Embryonic facial prominence (tissue), 1 donor: ENCODE results near the gene PHGDH.
"Not testable (repeated sequence)": the region's sequence is repeated elsewhere in the genome, so short reads cannot be mapped to it uniquely, and the experiment has no call there.

Source experiments
- DNase-seq: peaks from one replicate; pipeline ENCODE4 v3.0.0-alpha.2; 2016; ENCODE audit errors: extremely low spot score

PHGDH gene

DNA sequence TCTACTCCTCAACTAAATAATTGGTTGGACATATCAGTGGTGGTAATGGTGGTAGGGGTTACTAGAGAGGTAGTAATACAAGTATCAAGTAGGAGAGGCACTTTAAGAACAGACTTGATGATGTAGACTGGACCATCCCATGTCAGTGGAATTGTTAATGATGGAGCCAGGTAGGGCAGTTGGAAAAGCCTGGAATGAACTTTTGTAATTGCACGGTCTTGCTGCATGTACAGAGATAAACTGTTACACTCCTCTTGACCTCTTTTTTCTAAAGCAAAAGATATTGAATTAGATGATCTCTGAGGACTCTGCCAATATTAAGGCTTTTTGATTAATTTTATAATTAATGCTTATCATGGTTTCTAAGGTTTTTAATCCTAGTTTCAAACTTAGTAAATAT is 51.2 kb downstream of the PHGDH start:
- DNase-seq, result no peak

DNA sequence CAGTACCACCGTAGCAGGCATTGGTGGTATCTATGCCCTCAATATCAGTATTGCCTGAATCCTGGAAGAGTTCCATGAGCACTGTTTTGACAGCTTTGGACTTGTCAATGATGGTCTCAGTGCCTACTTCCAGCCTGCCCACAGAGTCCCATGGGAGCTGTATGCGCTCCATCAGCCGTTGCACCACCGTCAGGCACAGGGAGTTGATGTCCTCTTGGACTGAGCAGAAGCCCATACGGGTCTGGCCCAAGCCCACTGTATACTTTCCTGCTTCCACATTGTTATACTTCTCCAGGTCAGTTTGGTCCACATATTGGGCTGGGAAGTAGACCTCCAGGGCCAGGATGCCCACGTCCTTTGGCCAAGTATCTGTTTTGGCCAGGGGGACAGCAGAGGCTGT is 52.5 kb downstream of the PHGDH start:
- no peak for DNase-seq

DNA sequence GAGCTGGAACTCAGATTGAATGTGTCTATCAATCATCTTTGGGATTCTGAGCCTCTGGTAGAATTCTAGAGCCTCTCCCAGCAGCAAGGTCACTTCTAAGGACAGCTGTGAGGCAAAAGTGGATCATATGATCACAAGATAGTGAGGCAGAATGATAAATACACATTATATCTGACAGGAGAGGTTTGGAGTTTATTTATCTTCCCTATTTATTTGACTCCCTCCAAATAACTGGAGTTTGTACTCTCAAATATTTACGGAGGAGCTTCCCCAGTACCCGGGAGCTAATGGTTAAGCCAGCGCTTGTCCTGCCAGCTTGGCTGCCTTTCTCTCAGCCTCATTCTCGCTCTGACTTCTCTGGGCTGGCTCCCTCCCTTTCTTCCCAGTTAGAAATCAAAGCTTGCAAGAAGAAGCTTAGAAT is 54.6 kb downstream of the PHGDH start:
- DNase-seq, result no peak

- no peak for DNase-seq
Measured at GRCh38 chr1:119767486-119767885, 55.8 kb downstream of the PHGDH start.

DNA sequence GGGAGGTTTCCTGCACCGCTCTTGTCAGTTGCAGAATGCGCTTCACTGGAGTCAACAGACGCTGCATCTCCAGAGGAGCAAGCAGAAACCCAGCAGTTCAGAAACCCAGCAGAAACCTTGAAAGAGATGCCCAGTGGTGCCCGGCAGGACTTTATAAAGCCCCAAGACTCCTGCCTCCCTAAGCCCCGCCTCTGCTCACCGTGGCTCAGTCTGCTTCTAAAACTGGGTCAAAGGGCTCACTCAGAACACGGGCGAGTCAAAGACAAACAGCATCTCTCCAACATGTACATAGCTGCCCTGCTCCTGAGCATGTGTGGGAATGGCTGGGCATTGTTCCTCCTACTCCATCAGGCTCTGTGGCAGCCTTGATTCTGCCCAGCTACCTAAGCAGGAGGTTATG is 57.0 kb downstream of the PHGDH start, which contains the start of gene HMGCS2:
Gene HMGCS2 (minus strand): TSS at position 128 of the 400 bp plus-strand sequence. CDS start 61 bp downstream, at position 67.
- DNase-seq, result no peak

- DNase-seq, result no peak
Measured at GRCh38 chr1:119771016-119771415, 59.3 kb downstream of the PHGDH start.

DNA sequence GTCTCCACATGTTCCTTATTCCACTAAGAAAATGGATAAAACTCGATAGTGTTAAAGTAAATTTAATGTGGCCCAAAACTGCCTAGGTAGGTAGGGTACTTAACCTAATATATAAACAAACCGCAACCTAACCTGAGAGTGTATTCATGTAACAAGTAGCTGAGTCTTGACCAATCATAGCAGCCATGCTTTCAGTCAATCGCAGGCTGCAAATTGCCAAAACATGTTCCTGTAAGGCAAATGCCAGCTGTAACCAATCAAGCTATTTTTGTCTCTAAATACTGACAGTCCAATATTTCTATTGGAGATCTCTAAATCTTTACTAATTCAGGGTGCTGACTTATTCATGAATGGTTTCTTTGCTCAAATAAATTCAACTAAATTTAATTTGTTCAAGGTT is 60.0 kb downstream of the PHGDH start:
- DNase-seq, result no peak

GRCh38 chr1:119772298-119772697 is 60.6 kb downstream of the PHGDH start:
- no peak for DNase-seq

GRCh38 chr1:119773711-119774241 is 62.0 kb downstream of the PHGDH start:
- no peak for DNase-seq

GRCh38 chr1:119774746-119775490 is 63.2 kb downstream of the PHGDH start:
- no peak for DNase-seq

DNA sequence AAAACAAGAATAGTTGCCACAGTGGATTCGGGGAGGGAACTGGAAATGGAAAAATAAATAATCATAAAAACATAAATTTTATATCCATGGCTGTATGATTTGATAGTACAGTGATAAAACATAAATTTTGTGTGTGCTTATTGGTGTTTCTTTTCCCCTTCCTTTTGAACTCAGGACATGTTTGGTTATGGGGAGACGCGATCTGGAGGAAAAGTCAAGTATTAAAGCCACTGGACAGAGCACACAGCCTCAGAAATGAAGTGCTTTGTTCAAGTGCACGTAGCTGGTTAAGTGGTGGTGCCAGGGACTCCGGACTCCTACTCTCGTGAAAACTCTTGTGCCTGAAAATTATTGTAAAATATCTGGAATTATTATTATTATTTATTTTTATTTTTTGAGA is 66.6 kb downstream of the PHGDH start:
- no peak for DNase-seq

GRCh38 chr1:119778886-119779560 is 67.3 kb downstream of the PHGDH start:
- no peak for DNase-seq

- no peak for DNase-seq
Measured at GRCh38 chr1:119779869-119780356, 68.2 kb downstream of the PHGDH start.

DNA sequence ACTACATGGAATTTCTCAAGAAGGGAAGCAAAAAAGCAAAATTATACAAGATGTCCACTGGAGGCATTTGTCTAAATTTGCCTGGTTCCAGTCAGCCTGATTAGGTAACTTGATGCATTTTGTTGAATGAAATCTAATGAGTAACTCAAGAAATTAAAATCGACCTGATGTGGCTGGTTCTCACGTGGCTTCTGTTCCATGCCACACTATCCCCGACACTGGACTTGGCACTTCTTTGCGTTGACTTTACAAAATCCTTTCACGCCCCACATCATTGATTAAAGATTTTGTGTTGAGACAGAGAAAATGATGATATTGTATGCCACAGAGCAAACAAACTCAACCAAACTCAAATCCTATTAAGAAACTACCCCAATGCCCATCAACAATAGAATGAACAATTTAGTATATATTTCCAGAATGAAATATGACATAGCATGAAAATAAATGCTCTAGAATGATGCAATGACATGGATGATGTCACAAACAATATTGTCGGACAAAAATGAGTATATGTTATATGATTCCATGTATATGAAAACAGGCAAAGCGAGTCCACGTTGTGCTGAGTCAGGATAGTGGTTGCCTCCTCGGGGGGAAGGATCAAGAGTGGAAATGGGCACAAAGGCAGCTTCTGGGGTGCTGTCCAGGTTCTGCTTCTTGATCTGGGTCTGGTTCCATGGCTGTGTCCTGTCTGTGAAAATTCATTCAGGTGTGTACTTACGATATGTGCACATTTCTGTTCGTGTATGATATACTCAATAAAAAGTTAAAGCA is 69.9 kb downstream of the PHGDH start:
- no peak for DNase-seq

GRCh38 chr1:119782631-119783325 is 71.0 kb downstream of the PHGDH start:
- DNase-seq, result no peak

GRCh38 chr1:119783354-119784185 is 71.8 kb downstream of the PHGDH start:
- DNase-seq, result no peak

- DNase-seq, result no peak
Measured at GRCh38 chr1:119784191-119784781, 72.6 kb downstream of the PHGDH start.

DNA sequence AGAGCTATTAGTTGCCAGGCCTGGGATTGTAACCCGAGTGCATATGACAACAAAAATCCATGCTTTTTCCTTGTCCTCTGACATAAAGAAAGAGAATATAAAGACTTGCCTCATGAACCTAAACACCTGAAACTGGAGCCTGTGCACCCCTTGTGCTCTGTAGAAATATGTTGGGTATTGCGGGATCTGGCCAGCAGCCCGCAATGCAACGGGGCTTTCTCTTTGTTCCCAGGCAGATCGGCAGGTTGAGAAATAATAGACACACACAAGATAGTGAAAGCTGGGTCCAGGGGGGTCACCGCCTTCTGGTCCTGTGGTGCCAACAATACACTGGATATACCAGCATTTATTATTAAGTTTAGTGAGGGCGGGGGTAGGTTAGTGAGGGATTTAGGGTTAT is 74.3 kb downstream of the PHGDH start:
- not testable (repeated sequence) for DNase-seq

GRCh38 chr1:119786473-119787050 is 74.8 kb downstream of the PHGDH start:
- not testable (repeated sequence) for DNase-seq

DNA sequence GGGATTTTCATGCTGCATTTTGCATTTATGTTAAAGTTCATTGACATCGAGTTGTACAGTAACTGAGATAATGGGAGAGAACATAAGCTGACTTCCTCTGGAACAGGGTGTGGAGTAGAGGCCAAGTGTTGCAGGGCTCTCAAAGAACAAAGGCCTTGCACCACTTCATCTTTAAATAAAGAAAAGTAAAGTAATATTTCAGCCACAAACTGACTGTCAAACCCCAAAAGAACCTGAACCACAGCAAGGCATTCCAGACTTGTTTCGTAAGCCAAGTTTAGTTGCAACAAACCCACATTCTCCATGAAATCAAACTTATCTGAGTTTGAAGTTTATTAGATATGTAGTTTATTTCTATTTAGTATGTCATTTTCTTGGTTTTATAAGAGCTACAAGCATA is 76.0 kb downstream of the PHGDH start:
- DNase-seq, result no peak
